B cell (primary cell): ENCODE results near the gene BRMS1.

Experiments used
- CTCF ChIP-seq: fragments of 200-600 bp; IDR thresholded peaks from one replicate; pipeline ENCODE4 v1.8.0; 2022; ENCODE audit warnings: antibody characterized with exemption, mild to moderate bottlenecking
- EZH2 ChIP-seq: IDR thresholded peaks from 2 replicates; pipeline ENCODE4 v1.6.1; 2012; ENCODE audit warnings: borderline replicate concordance, low read depth, mild to moderate bottlenecking, moderate library complexity, low read length; ENCODE audit not compliant: insufficient read depth, poor library complexity, severe bottlenecking

- TF ChIP-seq CTCF (no peak), EZH2 (no peak)
Measured at GRCh38 chr11:66324664-66325063, 20.2 kb downstream of the BRMS1 start.
